GM12801 (cell line): ENCODE data around the gene SMARCA1.

ENCODE experiments used
- TF ChIP-seq, protein P1 (sequence below): IDR thresholded peaks from one replicate; pipeline ENCODE4 v1.5.1; 2011; ENCODE audit warnings: control low read depth; ENCODE audit not compliant: insufficient read length; ENCODE audit errors: extremely low read depth

Gene SMARCA1

DNA sequence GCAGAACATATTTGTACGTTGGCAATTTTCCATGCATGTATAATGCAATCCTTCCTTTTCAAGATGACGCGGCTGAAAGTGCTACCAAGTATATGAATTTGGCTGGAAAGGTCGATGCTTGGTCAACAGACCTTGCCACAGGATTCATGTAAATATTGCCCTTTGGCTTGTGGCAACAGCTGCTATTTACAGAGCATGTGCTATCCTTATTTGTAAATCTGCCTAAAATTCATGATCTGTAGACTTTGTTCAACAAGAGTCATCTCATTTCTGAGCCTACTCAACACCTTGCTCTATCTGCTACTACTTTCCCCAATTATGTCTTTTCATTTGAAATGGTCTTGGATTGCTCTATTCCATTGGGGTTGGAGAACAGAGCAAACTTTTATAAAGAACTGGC lies 1.9 kb upstream of the SMARCA1 start:
- TF ChIP-seq, protein P1, sequence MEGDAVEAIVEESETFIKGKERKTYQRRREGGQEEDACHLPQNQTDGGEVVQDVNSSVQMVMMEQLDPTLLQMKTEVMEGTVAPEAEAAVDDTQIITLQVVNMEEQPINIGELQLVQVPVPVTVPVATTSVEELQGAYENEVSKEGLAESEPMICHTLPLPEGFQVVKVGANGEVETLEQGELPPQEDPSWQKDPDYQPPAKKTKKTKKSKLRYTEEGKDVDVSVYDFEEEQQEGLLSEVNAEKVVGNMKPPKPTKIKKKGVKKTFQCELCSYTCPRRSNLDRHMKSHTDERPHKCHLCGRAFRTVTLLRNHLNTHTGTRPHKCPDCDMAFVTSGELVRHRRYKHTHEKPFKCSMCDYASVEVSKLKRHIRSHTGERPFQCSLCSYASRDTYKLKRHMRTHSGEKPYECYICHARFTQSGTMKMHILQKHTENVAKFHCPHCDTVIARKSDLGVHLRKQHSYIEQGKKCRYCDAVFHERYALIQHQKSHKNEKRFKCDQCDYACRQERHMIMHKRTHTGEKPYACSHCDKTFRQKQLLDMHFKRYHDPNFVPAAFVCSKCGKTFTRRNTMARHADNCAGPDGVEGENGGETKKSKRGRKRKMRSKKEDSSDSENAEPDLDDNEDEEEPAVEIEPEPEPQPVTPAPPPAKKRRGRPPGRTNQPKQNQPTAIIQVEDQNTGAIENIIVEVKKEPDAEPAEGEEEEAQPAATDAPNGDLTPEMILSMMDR: no peak

DNA sequence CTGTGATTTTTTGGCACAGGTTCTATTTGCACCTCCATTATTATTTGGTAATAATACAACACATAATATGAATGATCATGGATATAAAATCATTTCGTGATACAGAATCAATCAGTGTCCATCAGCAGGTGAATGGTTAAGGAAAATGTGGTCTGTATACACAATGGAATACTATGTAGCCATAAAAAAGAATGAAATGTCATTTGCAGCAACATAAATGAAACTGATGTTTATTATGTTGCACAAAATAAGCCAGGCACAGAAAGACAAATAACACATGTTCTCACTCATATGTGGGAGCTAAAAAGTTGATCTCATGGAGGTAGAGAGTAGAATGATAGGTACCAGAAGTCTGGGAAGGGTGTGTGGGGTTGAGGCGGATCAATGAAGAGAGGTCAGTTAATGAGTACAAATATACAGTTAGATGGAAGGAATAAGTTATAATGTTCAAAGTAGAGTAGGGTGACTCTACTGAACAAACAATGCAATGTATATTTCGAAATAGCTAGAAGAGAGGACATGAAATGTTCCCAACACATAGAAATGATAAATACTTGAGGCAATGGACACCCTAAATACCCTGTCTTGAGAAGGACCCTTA lies 1.1 kb upstream of the SMARCA1 start:
- TF ChIP-seq, protein P1: no peak

DNA sequence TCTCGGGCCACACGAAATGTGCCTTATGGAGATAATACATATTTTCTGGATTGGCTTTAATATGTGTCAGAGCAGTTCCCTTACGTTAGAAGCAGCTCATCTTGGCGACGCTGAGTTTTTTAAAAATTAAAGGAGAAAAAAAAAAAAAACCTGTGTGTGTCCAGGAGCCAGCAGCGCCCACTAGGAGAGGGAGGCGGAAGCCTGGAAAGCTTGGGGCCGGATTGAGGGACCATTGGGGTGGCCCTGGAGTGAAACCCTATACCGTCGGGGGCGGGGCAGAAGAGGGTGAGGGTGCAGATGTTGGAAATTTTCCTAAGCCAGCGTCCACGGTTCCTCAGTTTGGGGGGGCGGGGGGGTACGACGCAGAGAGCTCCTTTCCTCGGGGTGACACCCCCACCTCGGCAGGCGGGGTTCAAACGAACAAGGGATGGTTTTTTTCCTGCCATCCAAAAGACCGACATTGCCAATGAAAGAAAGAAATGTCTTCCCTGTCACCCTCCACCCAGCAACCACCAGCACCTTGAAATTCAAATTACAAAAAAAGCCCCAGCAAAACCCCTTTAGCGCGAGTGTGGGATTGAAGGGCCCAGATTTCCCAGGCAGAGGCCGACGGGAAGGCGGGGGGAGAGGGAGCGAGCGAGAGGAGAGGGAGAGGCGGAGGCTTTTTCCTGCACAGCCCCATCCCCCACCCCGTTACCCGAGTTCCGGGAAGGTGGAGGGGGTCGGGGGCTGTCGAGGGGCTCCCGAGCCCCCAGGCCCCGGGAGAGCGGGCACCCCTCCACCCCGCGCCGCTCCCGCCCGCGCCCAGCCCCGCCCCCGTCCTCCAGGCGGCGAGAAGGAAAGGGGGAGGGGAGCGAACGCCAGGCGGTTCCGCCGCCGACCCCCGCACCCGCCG lies 859 bp downstream of the SMARCA1 start:
- TF ChIP-seq, protein P1: no peak

DNA sequence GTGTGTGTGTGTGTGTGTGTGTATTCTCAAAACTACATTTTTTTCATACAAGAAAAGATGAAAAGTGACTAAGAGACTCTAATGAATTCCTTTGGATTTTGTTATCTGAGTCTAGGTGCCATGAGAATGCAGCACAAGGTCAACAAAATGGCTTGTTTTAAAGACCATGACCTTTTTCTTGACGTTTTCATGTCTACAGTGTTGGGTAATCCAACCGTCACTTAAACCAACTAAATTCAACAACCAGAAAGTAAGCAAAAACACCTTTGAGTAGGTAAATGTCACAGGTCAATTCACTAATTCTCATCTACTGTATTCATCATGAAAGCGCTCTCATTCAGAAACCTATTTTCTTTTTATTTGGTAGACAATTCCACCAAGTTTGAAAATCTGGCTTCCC lies 3.1 kb downstream of the SMARCA1 start:
- TF ChIP-seq, protein P1: no peak

DNA sequence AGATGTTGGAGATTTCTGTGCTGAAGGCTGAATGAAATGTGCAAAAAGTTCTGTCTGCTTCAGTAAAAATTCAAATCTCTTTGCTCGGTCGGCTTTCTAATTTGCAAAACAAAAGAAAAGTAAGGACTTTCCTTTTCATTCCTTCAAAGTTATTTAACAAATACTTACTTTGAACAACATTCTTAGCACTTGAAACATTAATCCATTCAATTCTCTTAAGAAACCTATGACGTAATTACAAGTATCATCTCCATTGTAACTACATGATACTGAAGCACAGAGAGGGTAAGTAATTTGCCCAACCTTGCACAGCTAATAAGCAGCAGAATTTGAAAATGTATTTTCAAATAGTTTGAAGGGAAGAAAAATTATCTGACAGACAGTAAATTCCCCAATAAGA lies 6.9 kb downstream of the SMARCA1 start:
- TF ChIP-seq, protein P1: no peak

DNA sequence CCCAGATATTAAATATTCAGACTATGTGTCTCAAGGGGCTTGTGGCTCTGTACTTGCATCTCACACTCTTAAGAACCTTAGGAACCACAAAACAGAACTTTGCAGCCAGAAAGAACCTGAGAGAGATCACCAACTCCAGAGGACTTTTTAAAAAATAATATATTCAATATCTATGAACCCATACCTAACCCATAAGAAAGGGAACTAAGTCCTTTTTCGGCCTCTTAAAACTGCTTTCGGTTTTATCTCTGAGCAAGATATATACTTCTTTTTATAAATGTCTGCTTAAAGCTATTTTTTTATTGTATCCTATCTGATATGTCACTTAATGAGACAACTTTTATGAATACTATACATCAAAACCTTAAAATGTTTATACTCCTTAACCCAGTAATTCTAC lies 10.9 kb downstream of the SMARCA1 start:
- TF ChIP-seq, protein P1: no peak

DNA sequence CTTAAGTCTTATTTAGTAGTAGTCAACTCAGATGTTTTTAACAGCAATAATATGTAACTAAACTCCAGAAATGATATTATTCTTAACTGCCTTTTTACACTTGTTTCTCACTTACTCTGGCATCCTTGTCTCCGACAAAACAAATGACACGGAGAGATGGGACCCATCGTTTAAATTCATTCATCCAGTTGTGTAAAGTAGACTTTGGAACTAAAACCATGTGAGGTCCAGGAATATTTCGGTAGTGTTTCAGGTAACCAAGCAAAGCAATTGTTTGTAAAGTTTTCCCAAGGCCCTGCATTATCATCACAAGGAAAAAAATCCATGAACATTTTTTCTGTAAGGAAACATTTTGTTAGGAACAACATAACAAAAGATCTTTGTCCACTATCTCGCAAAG lies 11.6 kb downstream of the SMARCA1 start:
- TF ChIP-seq, protein P1: no peak
